Panc1 (cell line): ENCODE measurements around the gene HSPBAP1. TPM values are rescaled to one million over a fixed set of nuclear protein-coding genes. Genes with fewer than 3 reads are reported as not detected.

Experiments used
- ATAC-seq: fragments of 200-7000 bp; cut with Tn5 transposase; 2 replicates; pipeline ENCODE4 v1.9.1; 2020; ENCODE audit warnings: mild to moderate bottlenecking, moderate library complexity
- BruUV-seq: library from RNA; stranded (reverse); fragments of 400-500 nt; replicated peaks from 2 replicates; lab custom pipeline; 2021; lab: Mats Ljungman, UMichigan
- CTCF ChIA-PET: fragments of 300-600 bp; sonication (Branson Sonifier 250); formaldehyde crosslinking; loops from one replicate; lab custom pipeline; 2022; ENCODE audit warnings: antibody characterized with exemption; lab: Charles Lee
- POLR2A ChIA-PET: fragments of 300-600 bp; sonication (Branson Sonifier 250); formaldehyde crosslinking; loops from one replicate; lab custom pipeline; 2022; ENCODE audit warnings: antibody characterized with exemption; lab: Charles Lee
- DNase-seq: peaks from one replicate; pipeline ENCODE4 v3.0.0-alpha.2; 2010; ENCODE audit warnings: low read depth, low spot score
- H3K27ac ChIP-seq: 2 replicates; pipeline ENCODE4 v1.5.1; 2011; ENCODE audit warnings: mild to moderate bottlenecking, low read length, inconsistent platforms
- H3K27me3 ChIP-seq: fragments of 200-500 bp; sonication (Bioruptor generic); 2 replicates; pipeline ENCODE4 v1.6.0; 2014; ENCODE audit warnings: low read length, inconsistent platforms; ENCODE audit not compliant: control insufficient read depth, insufficient read depth
- H3K36me3 ChIP-seq: fragments of 200-500 bp; sonication (Bioruptor generic); 2 replicates; pipeline ENCODE4 v1.5.1; 2014; ENCODE audit warnings: inconsistent platforms, mild to moderate bottlenecking, low read length, moderate library complexity; ENCODE audit not compliant: control insufficient read depth, insufficient read depth
- H3K4me1 ChIP-seq: 2 replicates; pipeline ENCODE4 v1.5.1; 2011; ENCODE audit warnings: inconsistent platforms, mild to moderate bottlenecking, low read length, moderate library complexity; ENCODE audit not compliant: control insufficient read depth, insufficient read depth
- H3K4me3 ChIP-seq, 2 experiments: 2 replicates each; pipeline ENCODE4 v1.5.1; 2011 to 2012; ENCODE audit warnings: low read depth in 2 of 2, low read length in 2 of 2, mild to moderate bottlenecking in 2 of 2, inconsistent platforms in 1 of 2, moderate library complexity in 1 of 2
- H3K9me3 ChIP-seq: fragments of 200-500 bp; sonication (Bioruptor generic); 2 replicates; pipeline ENCODE4 v1.5.1; 2014; ENCODE audit warnings: low read depth, mild to moderate bottlenecking, inconsistent platforms, low read length, moderate library complexity; ENCODE audit not compliant: control insufficient read depth, insufficient read depth
- CTCF ChIP-seq: fragments of 450-650 bp; IDR thresholded peaks from 2 replicates; pipeline ENCODE4 v1.5.1; 2017; ENCODE audit warnings: mild to moderate bottlenecking
- POLR2AphosphoS5 ChIP-seq: IDR thresholded peaks from 2 replicates; pipeline ENCODE4 v1.6.1; 2012; ENCODE audit warnings: mild to moderate bottlenecking, low read depth, low read length, moderate library complexity
- REST ChIP-seq, 2 experiments: IDR thresholded peaks; 2 replicates each; pipeline ENCODE4 v1.6.1; 2011 to 2012; ENCODE audit warnings: low read depth in 2 of 2, control low read depth in 1 of 2, low read length in 1 of 2, mild to moderate bottlenecking in 1 of 2, moderate library complexity in 1 of 2; ENCODE audit not compliant: insufficient read depth in 1 of 2
- SIN3A ChIP-seq: IDR thresholded peaks from 2 replicates; pipeline ENCODE4 v1.6.1; 2012; ENCODE audit warnings: low read depth, mild to moderate bottlenecking, low read length, moderate library complexity, borderline replicate concordance; ENCODE audit not compliant: insufficient read depth
- TCF7L2 ChIP-seq: IDR thresholded peaks from 2 replicates; pipeline ENCODE4 v1.6.1; 2011; ENCODE audit warnings: mild to moderate bottlenecking, low read depth, low read length, inconsistent platforms
- in situ Hi-C: cut with HindIII; loops from 2 replicates; pipeline ENCODE4 v1.10.0; 2016; ENCODE audit warnings: low sequenced_read_pairs, low pct_unique_long_range_greater_than_20kb
- intact Hi-C: fragments of 100-400 bp; cut with micrococcal nuclease; formaldehyde crosslinking; loops from one replicate; pipeline ENCODE4 v1.10.0; 2022; ENCODE audit not compliant: unreplicated experiment
- total RNA-seq: library from RNA; stranded (reverse); gene quantifications from one replicate; pipeline ENCODE4 v1.2.1, GENCODE V29; 2021; ENCODE audit not compliant: unreplicated experiment

Gene HSPBAP1
- total RNA-seq, 1 experiment from 2014 or later = 10.8 TPM

- intact Hi-C loops (no loop called here), in situ Hi-C loops (no loop called here)
- BruUV-seq = no TSS peak
- Histone ChIP-seq H3K36me3 (no peaks in the 10 kb centered on the region), H3K27ac (no peak overlapping the region), H3K9me3 (no peaks in the 10 kb centered on the region), H3K4me3 (no peak overlapping the region), H3K27me3 (no peaks in the 10 kb centered on the region), H3K4me1 (no peaks in the 10 kb centered on the region)
- no peak for TF ChIP-seq CTCF
- TF ChIP-seq REST (IDR thresholded peaks at IDR 0.05; ENCODE audit: insufficient read depth in 1 of 2, low read depth in 2 of 2, low read length in 1 of 2) = no peak
- TF ChIP-seq POLR2AphosphoS5 = no peak
- TF ChIP-seq TCF7L2 = no peak
- TF ChIP-seq SIN3A = no peak
- DNase-seq (no peak), ATAC-seq (no peak)
- POLR2A ChIA-PET = no interaction called here
- CTCF ChIA-PET = no interaction called here
Measured at GRCh38 chr3:122730240-122730639, 63.4 kb downstream of the HSPBAP1 start.

GRCh38 chr3:122728756-122729514 is 64.7 kb downstream of the HSPBAP1 start:
- DNase-seq (no peak), ATAC-seq (peak; percentile 58)
- Histone ChIP-seq H3K36me3 (no peaks in the 10 kb centered on the region), H3K9me3 (no peaks in the 10 kb centered on the region), H3K4me3 (no peak overlapping the region), H3K27me3 (no peaks in the 10 kb centered on the region), H3K4me1 (no peaks in the 10 kb centered on the region), H3K27ac (no peak overlapping the region)
- no peak for TF ChIP-seq POLR2AphosphoS5
- TF ChIP-seq CTCF = no peak
- TF ChIP-seq REST (IDR thresholded peaks at IDR 0.05; ENCODE audit: insufficient read depth in 1 of 2, low read depth in 2 of 2, low read length in 1 of 2) = no peak
- no peak for TF ChIP-seq SIN3A
- no peak for TF ChIP-seq TCF7L2
- intact Hi-C loops = no loop called here
- in situ Hi-C loops = no loop called here
- POLR2A ChIA-PET = no interaction called here
- BruUV-seq = no TSS peak
- CTCF ChIA-PET = no interaction called here
